ENCODE results near the gene EIF3C.
"Not testable (repeated sequence)": the region's sequence is repeated elsewhere in the genome, so short reads cannot be mapped to it uniquely, and the experiment has no call there.

DNA sequence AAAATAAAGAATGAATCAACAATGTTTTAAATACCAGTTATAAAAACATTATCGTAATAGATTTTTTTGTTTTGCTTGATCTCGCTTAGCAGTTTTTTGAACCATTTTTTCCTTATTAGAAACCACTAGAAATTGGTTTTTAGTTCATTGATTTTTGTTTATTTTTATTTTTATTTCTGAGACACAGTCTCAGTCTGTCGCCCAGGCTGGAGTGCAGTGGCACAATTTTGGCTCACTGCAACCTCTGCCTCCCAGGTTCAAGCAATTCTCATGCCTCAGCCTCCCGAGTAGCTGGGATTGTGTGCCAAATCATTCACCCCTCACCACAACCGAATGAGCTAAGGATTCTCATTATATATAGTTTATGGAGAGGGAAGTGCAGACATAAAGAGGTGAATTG is 40.2 kb downstream of the EIF3C start, which contains the start of gene NPIPB9:
- TF ChIP-seq, protein P1, sequence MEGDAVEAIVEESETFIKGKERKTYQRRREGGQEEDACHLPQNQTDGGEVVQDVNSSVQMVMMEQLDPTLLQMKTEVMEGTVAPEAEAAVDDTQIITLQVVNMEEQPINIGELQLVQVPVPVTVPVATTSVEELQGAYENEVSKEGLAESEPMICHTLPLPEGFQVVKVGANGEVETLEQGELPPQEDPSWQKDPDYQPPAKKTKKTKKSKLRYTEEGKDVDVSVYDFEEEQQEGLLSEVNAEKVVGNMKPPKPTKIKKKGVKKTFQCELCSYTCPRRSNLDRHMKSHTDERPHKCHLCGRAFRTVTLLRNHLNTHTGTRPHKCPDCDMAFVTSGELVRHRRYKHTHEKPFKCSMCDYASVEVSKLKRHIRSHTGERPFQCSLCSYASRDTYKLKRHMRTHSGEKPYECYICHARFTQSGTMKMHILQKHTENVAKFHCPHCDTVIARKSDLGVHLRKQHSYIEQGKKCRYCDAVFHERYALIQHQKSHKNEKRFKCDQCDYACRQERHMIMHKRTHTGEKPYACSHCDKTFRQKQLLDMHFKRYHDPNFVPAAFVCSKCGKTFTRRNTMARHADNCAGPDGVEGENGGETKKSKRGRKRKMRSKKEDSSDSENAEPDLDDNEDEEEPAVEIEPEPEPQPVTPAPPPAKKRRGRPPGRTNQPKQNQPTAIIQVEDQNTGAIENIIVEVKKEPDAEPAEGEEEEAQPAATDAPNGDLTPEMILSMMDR (IDR thresholded peaks at IDR 0.05) = not testable (repeated sequence)
- TF ChIP-seq POLR2A, POLR2AphosphoS5 (IDR thresholded peaks at IDR 0.05): not testable (repeated sequence)
